Activated CD4-positive, alpha-beta T cell treated with anti-CD3 and anti-CD28 coated beads, Interleukin-2, amount 50 U/mL, for 16 hours (primary cell): ENCODE data around the gene CX3CR1.

ENCODE experiments used
- DNase-seq: peaks from one replicate; pipeline ENCODE4 v3.0.0-alpha.2; 2020

The CX3CR1 gene

GRCh38 chr3:39220407-39221140, 59.3 kb downstream of the CX3CR1 start:
- peak; percentile 10 for DNase-seq

DNA sequence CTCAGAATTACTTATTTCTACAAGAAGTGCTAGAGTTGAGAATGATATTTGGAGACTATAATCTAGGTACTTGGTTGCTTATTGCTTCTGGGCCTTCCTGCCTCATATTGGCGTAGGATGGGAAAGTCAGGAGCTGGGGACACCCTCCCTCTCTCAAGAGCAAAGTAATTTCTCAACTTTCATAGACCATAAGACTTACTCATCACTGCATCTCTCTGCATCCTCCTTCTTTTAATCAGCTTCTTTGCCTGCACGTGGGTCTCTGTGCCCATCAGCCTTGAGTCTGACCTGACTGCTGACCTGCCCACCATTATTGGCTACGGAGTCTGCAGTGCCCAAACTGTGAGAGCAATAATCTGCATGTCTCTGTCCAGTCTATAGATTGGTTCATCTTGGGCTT, 60.1 kb downstream of the CX3CR1 start:
- no peak for DNase-seq

DNA sequence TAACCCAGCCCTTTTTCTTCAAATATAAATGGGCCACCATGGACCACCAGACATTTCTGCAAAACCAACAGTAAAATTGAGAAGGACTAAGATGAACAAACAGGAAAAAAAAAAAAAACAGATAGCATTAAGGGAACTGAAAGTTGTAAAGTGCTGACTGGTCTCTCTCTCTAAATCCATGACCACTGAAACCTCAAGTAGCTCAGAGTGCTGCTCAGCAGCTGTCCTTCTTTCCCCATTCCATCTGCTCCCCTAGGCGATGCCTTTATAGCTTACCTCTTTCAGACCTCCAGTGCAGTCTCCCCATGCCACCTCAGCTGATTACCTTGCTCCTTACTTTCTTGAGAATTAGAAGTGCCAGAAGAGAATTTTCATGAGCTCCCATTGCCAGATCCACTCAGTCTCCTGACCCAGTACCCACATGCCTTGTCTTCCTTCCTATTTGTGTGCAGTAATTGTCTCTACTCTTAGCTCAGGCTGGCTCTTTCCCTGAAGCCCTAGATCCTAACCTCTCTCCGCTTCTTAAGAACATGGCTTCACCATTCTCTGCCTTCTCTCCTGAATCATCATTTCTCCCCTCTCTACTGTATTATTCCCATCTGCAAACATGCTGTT, 63.6 kb downstream of the CX3CR1 start:
- DNase-seq = peak; percentile 30

DNA sequence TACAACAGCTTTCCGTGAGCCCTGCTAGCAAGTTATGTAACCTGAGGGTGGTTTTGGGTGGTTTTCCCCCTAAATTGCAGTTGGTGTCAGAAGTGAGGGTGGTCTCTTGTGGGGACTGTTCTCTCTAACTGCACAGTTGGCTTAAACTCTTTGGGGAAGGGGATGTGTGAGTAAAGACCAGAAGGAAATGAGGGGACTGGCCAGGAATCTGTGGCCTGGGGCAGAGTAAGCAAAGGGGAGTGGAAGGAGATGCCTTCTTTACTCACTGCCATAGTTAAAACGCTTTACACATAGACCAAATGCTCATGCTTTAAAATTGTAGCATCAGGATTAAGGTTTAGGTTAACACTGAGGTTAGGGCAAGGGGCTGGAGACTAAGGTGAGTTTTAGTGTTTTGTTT, 66.2 kb downstream of the CX3CR1 start:
- DNase-seq = no peak
